HFF-Myc (cell line): ENCODE data around the gene XRCC6.

Experiments
- DNase-seq: peaks from one replicate; pipeline ENCODE4 v3.0.0-alpha.2; 2011; ENCODE audit warnings: low read depth; ENCODE audit errors: extremely low read depth
- H3K4me3 ChIP-seq: replicated peaks from 2 replicates; pipeline ENCODE4 v1.5.1; 2011; ENCODE audit warnings: low read depth, mild to moderate bottlenecking, control low read depth, low read length
- CTCF ChIP-seq: IDR thresholded peaks from 2 replicates; pipeline ENCODE4 v1.5.1; 2012; ENCODE audit warnings: mild to moderate bottlenecking, low read depth, low read length, control low read depth; ENCODE audit errors: missing control alignments

The XRCC6 gene

GRCh38 chr22:41697126-41697775 is 76.2 kb downstream of the XRCC6 start:
- peak; percentile 99 for TF ChIP-seq CTCF
- peak; percentile 83 for DNase-seq
- H3K4me3 ChIP-seq: no peak overlapping the region

GRCh38 chr22:41699264-41700107 is 78.4 kb downstream of the XRCC6 start, which contains the start of gene MEI1:
MEI1 (plus strand) TSS chr22:41699503; CDS start chr22:41699539, 36 bp downstream.
- peak; percentile 45 for DNase-seq
- TF ChIP-seq CTCF: no peak
- no peak within 1 kb of the TSS for H3K4me3 ChIP-seq

GRCh38 chr22:41700108-41700364 is 78.9 kb downstream of the XRCC6 start:
- no peak for DNase-seq
- H3K4me3 ChIP-seq: no peak overlapping the region
- TF ChIP-seq CTCF: no peak

GRCh38 chr22:41702763-41703162 is 81.7 kb downstream of the XRCC6 start:
- no peak for TF ChIP-seq CTCF
- no peak overlapping the region for H3K4me3 ChIP-seq
- no peak for DNase-seq

GRCh38 chr22:41709341-41709740 is 88.2 kb downstream of the XRCC6 start:
- H3K4me3 ChIP-seq: no peak overlapping the region
- no peak for TF ChIP-seq CTCF
- DNase-seq: no peak

GRCh38 chr22:41713004-41713403 is 91.9 kb downstream of the XRCC6 start:
- no peak for TF ChIP-seq CTCF
- no peak for DNase-seq
- no peak overlapping the region for H3K4me3 ChIP-seq
